Measurements from ENCODE around the gene PPM1L. TPM values are rescaled to one million over a fixed set of nuclear protein-coding genes. Genes with fewer than 3 reads are reported as not detected.

PPM1L gene
- total RNA-seq, 2 experiments from 2014 or later = 2.2 to 2.7 TPM

GRCh38 chr3:161126495-161126894 is 370.5 kb downstream of the PPM1L start:
- H3K9me3 Mint-ChIP-seq = peaks cover 8% of the 10 kb centered on the region
- CTCF ChIA-PET = no interaction called here

More at GRCh38 chr3:161126495-161126894, 370.5 kb downstream of the PPM1L start:
- no peak overlapping the region for H3K27ac Mint-ChIP-seq
- no peaks in the 10 kb centered on the region for H3K4me1 Mint-ChIP-seq (ENCODE audit: low read depth)
- DNase-seq = no peak
- no peak overlapping the region for H3K4me3 Mint-ChIP-seq
- POLR2A ChIA-PET = no interaction called here
- H3K36me3 Mint-ChIP-seq = peaks cover 2% of the 10 kb centered on the region
- peaks cover 4% of the 10 kb centered on the region for H3K27me3 Mint-ChIP-seq
- intact Hi-C loops (cut with micrococcal nuclease) = no loop called here

Other genes with a start within 250 kb of the PPM1L start
- gene KPNA4, start 190.7 kb upstream of the PPM1L start, total RNA-seq = 10 to 100 TPM; 44.9 to 48.4 TPM
- not detected for gene ARL14, start 79.1 kb upstream of the PPM1L start, total RNA-seq

All from activated CD4-positive, alpha-beta memory T cell treated with anti-CD3 and anti-CD28 coated beads for 36 hours (primary cell).